Fibroblast of mammary gland (primary cell): ENCODE measurements around the gene TIMP2.
A peak's percentile ranks its signal among the peaks of the same experiment; 100 is the strongest.

Source experiments
- DNase-seq: peaks from one replicate; pipeline ENCODE4 v3.0.0-alpha.2; 2010; ENCODE audit warnings: low read depth
- H3K4me3 ChIP-seq: 2 replicates; pipeline ENCODE4 v1.5.1; 2011; ENCODE audit warnings: low read depth, mild to moderate bottlenecking, low read length, moderate library complexity; ENCODE audit not compliant: control insufficient read depth
- TF ChIP-seq, protein P1 (sequence below): conservative IDR thresholded peaks from 2 replicates; pipeline ENCODE4 v1.5.1; 2011; ENCODE audit warnings: low read depth, low read length, inconsistent platforms; ENCODE audit not compliant: control insufficient read depth, insufficient read depth

The TIMP2 gene

DNA sequence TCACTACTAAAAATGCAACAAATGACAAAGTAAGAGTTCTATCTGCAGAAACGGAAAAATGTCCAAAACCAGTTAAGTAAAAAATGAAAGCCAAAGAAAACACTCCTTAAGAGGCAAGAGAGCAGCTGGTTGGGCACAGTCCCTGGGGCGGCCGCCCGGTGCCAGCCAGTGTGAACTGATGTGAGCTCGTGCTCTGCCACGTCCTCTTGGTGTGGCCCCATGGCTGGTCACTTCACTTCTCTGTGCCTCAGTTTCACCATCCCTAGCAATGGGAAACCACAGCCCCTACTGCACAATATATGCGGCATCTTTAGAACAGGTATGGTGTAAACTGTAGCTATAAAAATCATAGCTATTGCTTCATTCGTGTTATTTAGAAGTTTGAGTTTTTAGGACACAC, 105.8 kb downstream of the TIMP2 start:
- H3K4me3 ChIP-seq: no peak overlapping the region
- DNase-seq: no peak

DNA sequence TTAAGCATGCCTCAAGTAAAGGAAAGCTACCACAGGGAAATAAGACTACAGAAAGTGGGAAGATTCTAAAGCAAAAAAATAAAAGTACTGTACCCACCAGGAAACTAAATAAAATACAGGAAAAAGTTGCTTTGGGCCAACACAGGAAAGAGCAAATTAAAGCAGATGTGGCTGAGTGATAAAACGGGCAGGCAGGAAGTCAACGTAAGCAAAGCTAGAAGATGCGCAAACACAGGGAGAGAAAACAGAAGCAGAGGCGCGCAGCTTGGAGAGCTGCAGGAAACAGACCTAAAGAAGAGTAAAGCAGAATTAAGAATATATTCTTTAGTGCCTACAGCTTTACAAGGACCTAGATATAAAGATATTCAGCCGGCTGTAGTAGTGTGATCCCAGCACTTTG, 106.3 kb downstream of the TIMP2 start:
- DNase-seq: no peak
- TF ChIP-seq, protein P1, sequence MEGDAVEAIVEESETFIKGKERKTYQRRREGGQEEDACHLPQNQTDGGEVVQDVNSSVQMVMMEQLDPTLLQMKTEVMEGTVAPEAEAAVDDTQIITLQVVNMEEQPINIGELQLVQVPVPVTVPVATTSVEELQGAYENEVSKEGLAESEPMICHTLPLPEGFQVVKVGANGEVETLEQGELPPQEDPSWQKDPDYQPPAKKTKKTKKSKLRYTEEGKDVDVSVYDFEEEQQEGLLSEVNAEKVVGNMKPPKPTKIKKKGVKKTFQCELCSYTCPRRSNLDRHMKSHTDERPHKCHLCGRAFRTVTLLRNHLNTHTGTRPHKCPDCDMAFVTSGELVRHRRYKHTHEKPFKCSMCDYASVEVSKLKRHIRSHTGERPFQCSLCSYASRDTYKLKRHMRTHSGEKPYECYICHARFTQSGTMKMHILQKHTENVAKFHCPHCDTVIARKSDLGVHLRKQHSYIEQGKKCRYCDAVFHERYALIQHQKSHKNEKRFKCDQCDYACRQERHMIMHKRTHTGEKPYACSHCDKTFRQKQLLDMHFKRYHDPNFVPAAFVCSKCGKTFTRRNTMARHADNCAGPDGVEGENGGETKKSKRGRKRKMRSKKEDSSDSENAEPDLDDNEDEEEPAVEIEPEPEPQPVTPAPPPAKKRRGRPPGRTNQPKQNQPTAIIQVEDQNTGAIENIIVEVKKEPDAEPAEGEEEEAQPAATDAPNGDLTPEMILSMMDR: no peak
- H3K4me3 ChIP-seq: no peak overlapping the region

More for the DNA sequence above, 105.8 kb downstream of the TIMP2 start:
- TF ChIP-seq, protein P1: no peak

DNA sequence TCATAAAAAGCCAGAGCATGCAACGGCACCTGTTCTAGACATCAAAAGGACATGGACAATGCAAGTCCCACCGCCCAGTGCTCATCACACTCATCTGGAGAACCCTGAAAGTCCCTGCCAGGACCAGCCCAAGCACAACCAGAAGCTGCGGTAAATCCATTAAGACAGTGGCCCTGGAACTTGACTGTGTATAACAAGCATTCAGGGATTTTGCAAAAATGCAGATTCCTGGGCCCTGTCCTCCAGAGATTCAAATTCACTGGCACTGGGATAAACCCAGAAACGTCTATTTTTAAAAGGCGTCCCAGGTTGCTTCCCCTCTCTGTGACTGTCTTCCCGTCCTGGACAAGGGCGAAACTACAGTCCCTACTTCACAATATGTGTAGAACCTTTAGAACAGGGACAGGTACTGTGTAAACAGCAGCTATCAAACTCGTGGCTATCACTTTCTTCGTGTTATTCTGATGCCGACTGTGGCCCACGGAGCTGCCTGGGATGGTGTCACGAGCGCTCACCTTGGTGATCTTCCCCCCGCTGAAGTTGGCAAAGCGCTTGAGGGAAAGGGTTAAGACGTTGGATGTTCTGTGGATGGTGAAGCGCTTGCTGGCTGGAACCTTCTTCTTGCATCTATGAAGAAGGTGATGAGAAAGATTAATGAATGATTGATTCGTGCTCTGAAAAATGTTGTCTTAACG, 106.9 kb downstream of the TIMP2 start:
- no peak for DNase-seq
- H3K4me3 ChIP-seq: no peak overlapping the region
- TF ChIP-seq, protein P1: no peak

DNA sequence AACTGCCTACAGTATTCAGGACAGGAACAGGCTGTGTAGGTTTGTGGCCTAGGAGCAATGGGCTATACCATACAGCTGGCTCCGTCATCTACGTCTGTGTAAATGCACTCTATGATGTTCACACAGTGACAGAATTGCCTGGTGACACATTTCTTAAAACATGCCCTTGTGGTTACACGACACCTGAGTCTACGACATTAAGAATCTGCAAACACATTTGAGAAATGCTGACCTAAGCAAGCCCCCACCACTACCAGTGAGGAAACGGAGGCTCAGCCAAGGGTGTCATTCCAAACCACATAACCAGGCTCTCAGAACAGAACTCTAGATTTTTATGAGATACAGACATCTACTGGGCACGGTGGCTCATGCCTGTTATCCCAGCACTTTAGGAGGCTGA, 108.1 kb downstream of the TIMP2 start:
- DNase-seq: no peak
- H3K4me3 ChIP-seq: no peak overlapping the region
- TF ChIP-seq, protein P1: no peak

DNA sequence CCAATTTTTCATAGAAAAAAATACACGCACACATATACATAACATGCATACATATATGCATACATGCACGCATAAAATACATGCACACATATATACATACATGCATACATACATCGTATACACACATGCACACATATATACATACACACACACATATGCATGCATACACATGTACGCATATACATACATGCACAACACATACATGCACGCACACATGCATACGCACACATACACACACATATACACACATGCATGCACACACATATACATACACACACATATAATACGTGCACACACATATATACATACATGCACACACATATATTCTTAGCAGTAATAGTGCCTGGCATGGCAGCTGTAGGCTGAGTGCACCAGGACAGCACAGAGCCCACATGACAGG, 109.5 kb downstream of the TIMP2 start:
- no peak for DNase-seq
- TF ChIP-seq, protein P1: no peak
- H3K4me3 ChIP-seq: no peak overlapping the region

DNA sequence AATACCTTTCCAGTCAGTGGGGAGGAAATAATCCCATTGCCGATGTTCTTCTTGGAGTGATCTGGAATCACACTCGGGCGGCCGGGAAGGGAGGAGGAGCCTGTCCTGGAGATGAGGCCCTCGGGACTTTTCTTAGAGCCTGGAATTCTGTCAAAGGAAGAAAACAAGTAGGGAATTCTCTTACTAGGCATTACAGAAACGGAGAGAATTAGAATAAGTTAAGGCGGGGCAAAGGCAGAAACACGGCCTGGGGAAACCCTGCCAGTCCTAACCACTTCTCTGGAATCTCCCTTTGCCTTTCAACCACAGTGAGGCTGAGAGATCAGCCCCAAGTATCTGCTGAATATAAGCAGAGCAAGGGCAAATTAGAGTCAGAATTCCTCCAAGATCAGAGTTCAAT, 112.3 kb downstream of the TIMP2 start:
- peak; percentile 28 for DNase-seq
- TF ChIP-seq, protein P1: no peak
- no peak overlapping the region for H3K4me3 ChIP-seq

DNA sequence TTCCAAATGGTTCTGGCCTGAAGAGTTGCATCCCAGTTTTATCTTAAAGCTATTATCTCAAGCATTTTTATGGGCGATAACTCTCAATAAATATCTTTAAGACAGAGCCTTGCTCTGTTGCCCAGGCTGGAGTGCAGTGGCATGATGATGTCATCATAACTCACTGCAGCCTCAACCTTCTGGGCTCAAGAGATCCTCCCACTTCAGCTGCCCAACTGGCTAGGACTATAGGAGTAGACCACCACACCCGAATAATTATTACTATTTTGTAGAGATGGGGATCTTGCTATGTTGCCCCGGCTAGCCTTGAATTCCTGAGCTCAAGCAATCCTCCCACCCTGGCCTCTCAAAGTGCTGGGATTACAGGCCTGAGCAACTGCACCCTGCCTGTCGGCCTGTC, 117.0 kb downstream of the TIMP2 start:
- H3K4me3 ChIP-seq: no peak overlapping the region
- peak; percentile 47 for DNase-seq
- TF ChIP-seq, protein P1: no peak
